ENCODE data around the gene ANKDD1B.
"Not testable (repeated sequence)": the region's sequence is repeated elsewhere in the genome, so short reads cannot be mapped to it uniquely, and the experiment has no call there.

ANKDD1B gene

DNA sequence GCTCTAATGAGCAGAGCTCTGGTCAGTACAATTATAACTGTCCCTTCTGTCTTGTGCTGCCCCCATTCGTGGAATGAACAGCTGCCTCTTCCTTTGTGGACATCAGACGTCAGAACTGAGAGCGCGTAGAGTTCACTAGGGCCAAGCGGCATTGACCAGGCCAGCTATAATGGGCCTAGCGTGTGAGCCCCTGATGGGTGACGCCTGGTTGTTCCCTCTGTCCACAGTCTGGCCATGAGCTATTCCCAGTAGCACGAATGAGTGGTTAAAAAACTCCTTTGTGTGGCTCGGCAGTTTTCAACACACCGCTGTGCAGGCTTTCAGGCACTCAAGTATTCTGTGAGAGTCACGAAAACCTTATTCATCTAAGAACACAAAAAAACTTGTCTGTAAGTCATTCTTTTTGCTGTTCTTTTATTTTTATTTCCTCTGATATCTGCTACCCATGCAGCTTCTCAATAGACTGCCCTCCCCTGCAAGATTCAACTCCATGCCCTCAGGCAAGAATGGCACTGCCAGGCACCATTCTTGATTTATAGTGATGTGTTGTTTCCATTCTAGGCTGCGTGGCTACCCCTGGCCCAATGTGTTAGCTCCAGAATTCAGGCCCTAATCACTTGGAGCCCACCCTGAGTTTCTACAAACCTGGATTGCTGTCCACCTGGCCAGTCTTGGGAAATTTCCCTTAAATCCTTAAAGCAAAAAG is 52.5 kb downstream of the ANKDD1B start:
- no peak for DNase-seq

DNA sequence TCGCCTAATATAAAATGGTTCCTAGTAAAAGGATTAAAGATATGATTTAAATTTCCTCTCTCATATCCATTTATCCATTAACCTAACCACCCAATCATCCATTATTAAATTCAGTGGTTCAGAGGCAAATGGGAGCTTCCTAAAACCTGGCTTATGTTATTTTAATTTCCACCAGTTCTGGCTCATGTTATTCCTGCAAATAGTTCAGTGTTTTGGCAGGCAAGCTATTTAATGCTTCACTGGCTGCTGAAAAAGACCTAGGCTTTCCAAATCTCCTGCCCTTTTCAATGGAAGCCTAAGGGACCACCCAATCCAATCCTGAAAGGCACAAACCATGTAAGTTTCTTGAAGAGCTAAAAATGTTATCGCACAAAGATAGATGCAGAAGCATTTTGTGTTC is 53.7 kb downstream of the ANKDD1B start:
- DNase-seq = no peak

DNA sequence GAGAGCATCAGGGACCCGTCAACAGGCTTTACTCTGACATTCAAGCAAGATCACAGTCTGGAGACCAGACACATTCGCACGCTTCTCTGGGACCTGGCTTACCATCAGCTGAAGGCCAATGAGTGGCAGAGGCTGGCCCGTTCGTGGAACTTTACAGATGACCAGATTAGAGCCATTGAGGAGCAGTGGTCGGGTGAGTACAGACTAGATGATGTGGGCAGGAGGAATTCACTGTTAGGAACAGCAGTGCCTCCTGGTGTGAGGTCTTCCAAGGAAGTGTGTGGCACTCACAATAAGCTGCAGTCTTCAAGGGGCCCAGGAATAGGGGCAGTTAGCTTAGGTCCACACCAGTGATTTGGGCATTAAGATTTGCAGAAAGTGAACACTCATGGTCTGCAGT is 55.5 kb downstream of the ANKDD1B start:
- no peak for DNase-seq

DNA sequence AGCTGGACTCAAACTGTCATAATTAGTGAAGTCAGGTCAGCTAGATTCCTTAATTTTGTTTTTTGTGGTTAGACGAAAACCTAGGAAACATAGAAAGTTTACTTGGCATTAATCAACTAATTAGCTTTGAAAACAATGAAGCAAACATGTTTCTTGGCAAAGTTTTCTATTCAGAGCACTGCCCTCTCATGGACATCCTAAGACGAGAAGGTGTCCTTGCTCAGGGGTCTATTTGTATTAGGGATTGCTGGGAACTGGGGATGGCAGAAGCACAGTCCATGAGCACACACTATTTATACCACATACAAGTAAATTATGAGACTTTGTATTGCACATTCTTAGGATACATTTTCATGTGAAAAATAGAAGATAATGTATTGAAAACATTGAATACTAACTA is 56.3 kb downstream of the ANKDD1B start:
- DNase-seq = no peak

DNA sequence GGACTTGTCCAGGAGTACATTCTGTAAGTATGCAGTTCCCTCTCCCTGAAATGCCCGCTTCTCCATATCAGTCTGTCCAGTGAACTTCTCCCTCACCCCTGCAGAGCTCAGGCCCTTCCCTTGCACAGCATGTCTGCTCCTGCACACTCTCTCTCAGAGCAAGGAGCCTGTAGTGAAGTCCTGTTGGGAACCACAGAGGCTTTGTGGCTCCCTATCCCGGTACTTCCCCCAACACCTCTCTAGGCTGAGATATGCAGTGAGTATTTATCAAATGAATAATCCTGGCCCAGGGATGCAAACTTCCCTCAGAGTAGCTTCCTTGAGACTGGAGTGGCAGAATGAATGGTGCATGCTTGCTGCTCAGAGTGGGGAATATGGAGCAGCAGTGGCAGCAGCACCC is 57.2 kb downstream of the ANKDD1B start:
- no peak for DNase-seq

DNA sequence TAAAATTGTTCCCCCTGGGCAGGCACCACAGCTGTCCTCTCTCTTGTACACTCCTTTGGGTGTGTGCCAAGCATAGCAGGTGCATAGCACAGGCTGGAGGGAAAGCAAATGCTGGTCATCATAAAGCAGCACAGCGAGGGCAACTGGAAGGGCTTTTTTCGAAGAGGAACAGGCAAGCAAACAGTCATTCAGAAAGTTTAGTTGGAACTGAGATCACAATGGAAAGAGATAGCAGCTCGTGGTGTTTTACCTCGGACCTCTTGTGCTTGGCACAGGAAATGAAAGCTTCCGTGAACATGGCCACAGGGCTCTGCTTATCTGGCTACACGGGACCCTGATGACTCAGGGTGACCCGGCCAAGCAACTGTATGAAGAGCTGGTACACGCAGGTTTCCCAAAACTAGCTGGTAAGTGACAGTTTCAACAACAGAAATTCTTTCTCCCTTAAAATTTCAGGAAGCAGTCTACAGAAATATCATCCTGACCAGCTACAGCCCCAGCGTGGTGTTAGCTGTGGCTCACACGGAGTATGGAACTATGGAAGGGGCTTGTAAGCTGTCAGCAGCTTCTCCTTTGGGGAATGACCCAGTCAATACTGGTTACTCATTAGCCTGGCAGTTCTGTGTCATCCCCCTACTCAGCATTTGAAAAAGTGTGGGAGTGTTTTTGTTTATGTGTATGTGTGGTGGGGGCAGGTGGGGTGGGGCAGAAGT is 57.9 kb downstream of the ANKDD1B start:
- peak; percentile 52 for DNase-seq

DNA sequence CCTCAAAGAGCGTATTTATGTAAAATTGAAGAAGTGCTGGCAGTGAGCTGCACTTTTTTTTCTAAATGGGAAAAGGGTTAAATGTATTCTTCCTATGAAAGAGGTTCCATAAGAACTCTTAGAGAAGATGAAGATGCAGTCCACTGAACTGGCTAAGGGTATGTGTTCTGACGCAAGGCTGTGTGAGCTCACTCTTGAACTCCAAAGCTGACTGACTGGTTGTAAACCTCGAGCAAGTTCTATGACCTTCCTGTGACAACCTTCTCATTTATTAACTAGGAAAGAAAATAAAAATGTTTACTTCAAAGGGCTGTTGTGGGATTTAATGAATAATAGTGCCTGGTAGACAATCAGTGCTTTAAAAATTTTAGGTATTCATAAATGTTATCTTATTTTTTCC is 59.3 kb downstream of the ANKDD1B start:
- DNase-seq = no peak

DNA sequence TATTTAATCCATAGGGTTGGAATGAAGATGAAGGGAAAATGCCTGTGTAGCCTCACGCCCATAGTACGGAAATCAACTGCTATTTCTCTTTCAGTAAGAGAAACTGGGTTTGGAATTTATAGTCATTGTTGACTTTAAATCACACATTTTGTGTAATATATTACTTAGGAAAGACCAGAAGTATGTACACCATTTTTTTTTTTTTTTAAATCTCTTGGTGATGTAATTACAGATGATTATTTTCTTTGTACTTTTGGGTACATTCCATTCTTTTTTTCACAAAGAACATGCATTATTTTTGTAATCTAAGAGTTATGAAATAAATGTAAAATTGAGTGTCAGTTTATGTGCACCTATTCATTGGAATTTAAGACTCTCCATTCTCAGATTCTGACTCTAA is 60.3 kb downstream of the ANKDD1B start:
- DNase-seq = no peak

DNA sequence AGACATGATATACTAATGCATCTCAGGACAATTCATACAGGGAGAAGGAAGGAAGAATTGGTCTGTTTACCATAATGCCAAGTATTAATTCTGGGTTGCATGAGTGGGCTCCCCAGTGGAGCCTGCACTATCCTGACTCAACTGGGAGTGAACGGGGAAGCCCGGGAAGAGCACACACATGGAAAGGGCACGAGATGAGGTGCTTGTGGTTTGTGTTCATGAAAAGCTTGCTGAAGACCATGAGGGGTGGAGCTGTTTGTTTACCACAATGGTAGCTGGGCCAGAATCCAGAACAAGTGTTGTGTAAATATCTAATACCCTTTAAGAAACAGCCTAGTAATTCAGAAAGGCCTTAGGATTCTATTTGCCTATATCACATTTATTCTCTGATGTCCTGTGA is 61.4 kb downstream of the ANKDD1B start:
- no peak for DNase-seq

DNA sequence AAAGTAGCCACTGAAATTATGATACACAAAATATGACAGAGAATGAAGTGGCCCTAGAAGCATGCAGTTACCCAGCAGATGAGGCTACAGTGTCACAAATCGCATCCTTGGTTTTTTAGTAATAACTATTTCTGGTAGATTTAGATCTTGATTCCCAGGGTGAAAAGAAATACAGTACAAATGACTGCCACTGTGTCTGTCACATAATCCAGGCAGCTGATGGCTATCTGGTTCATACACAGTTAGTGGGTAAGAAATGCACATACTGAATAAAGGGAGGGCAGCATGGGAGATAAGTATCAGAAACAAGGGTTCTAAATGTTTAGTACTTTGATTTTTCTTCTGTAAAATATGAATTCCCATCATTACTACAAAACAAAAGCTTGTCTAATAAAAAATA is 64.5 kb downstream of the ANKDD1B start:
- no peak for DNase-seq

DNA sequence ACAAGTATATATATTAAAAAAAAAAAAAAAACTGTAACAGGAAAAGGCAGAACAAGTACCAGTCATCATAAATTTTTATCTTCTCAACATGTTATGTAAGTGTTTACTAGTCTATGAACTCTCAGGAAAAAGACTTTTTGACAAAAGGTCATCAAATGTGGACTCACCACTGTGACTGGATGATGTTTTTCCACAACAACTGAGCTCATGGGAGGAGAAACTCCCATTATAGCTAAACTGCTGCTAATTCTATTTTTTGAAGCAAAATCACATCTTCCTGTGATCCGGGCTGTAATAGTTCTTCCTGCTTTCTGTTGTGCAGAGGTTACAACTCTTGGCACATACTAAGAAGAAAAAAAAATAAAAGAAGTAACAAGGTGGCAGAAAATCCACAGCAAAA is 66.4 kb downstream of the ANKDD1B start:
- peak; percentile 16 for DNase-seq

DNA sequence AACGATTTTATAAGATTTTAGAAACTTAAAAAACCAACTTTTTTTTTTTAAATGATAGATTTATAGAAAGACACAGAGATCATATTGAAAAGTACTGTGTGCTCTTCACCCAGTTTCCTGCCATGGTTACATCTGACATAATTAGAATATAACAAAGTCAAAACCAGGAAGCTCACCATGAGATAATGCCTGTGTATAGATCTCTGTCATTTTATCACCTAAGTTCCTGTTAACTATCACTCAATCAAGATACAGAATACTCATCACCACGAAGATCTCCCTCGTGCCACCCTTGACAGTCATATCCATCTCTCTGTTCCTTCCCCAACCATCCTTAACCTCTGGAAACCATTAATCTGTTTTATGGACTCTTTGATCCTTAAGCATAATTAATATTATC is 66.9 kb downstream of the ANKDD1B start:
- peak; percentile 52 for DNase-seq

DNA sequence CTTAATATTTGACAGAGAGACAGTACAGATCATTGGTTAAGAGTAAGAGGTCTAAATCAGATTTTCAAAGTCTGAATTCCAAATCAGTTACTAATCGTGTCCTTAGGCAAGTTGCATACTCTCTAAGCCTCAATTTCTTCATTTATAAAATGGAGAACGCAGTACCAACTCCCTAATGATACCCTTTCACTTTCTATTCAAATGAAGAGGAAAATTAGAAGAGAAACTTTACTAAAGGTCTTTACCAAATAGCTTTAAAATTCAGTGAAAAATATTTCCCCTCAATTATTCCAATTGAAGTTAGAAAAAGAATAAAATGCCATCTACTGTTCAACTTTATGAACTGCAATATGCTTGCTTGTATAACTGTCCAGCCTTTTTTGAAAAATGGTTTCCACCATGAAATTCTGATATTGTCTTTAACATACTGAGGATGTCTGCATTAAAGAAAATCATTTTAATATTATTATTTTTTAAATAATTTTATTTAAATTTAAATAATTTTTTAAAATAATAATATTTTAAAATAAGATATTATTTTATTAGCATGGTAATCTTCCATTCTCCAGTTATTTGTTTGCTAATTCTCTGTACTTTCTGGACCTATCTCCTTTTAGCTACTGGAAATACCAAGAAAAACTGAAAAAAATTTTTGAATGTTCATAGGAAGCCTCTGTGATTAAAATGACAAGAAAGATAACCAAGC is 70.0 kb downstream of the ANKDD1B start:
- DNase-seq = peak; percentile 57

DNA sequence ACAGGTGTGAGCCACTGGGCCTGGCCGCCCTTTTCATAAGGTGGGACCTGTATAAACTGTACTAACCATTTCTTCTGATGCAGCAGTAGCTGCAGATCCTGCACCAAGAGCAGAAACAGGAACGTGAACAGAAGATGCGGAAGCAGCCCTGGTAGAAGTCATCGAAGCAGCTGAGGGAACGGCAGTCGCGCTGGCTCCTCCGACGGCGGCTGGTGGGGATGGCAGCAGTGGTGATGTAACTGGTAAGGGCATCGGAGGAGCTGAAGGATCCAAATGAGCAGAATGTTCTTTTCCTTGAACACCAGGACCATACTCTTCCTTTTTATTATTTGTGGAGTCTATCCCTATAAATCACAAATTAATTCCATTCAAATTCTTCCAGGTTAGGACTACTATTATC is 73.9 kb downstream of the ANKDD1B start:
- no peak for DNase-seq

DNA sequence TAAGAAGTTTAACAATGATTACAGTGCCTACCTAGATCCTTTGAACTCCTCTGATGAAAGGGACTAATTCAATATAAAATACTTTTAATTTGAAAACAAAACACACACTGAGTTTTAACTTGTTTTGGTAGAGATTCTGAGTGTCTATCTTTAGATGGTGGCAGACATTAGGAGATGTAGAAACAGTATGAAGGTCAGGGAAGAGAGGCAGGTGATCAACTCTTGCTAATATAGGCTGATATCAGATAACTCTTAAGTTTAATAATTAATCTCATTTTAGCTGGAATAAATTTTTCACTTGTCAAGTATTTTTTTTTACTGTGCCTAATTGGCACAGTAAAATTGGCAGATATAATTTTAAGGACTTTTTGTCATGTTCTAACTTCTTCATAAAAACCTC is 75.2 kb downstream of the ANKDD1B start:
- DNase-seq = no peak

DNA sequence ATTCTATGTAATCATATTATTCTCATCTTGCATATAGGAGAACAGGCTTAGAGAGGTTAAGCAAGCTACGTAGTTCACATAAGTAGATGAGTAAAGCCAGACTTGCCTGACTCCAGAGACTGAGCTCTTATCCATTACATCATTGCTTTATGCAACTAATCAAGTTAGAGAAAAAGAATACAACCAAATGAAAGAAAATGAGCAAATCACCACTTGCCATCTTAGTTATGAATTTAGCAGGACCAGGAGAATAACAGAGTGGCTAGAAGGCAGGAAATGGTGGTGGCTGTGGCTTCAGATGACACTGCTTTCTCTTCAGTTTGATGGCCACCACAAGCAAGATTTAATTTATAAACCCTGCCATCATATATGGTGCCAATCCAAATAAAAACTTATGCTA is 79.4 kb downstream of the ANKDD1B start:
- DNase-seq = no peak

DNA sequence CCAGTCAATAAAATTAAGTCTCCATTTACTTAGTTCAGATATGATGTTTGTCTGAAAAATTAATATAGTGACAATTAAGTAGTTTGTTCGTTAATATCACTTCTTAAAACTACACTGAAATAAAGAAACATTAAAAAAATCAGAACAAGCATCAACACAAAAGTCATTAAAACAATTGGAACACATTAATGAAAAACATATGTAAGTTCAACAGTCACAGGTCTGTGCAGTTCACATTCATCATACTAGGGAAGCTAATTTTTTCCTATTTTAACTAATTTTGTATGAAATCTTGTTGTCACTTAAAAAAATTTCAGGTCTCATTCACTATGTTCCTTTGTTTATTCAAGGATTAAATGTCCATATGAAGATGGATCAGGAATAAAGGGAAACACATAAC is 83.5 kb downstream of the ANKDD1B start:
- DNase-seq = no peak

DNA sequence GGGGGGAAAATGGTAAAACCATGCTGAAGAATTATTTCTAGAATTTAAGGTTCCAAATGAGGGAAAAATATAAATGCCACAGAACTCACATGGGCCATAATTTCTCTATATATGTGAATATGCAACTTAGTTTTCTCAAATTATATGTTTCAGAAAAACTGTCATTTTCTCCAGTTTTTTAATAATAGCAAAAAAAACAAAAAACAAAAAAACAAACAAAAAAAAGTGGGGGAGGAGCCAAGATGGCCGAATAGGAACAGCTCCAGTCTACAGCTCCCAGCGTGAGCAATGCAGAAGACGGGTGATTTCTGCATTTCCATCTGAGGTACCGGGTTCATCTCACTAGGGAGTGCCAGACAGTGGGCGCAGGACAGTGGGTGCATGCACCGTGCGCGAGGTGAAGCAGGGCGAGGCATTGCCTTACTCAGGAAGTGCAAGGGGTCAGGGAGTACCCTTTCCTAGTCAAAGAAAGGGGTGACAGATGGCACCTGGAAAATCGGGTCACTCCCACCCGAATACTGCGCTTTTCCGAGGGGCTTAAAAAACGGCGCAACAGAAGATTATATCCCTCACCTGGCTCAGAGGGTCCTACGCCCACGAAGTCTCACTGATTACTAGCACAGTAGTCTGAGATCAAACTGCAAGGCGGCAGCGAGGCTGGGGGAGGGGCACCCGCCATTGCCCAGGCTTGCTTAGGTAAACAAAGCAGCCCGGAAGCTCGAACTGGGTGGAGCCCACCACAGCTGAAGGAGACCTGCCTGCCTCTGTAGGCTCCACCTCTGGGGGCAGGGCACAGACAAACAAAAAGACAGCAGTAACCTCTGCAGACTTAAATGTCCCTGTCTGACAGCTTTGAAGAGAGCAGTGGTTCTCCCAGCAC is 84.5 kb downstream of the ANKDD1B start:
- not testable (repeated sequence) for DNase-seq

DNA sequence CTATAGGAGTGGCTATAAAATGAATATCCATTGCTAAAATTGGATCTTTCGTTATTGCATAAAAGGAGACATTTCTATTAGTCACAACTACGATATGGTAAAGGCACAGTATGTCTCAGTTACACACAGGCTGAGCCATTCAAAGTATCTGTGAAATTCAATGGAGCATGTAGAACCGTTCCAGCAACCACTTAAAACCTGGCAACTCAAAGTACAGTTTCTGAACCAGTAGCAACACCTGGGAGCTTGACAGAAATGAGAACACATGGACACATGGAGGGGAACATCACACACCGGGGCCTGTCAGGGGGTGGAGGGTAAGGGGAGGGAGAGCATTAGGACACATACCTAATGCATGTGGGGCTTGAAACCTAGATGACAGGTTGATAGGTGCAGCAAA is 90.6 kb downstream of the ANKDD1B start:
- no peak for DNase-seq

DNA sequence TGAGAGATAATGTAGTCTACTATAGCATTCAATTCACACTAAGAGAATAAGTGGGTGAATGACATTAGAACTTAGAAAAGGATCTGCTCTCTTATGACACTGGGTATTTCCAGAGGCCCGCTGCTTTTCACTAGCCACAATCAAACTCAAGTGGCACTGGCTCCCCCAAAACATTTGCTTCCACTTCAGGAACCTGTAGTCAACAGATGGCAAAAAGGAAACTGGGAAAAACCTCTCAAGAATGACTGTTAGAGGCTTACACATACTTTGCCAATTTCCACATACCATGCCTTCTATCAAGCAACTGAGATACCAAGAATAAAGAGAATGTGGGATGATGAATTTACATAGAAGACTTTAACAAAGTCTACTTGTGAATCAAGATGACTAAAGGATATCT is 94.8 kb downstream of the ANKDD1B start:
- DNase-seq = no peak

DNA sequence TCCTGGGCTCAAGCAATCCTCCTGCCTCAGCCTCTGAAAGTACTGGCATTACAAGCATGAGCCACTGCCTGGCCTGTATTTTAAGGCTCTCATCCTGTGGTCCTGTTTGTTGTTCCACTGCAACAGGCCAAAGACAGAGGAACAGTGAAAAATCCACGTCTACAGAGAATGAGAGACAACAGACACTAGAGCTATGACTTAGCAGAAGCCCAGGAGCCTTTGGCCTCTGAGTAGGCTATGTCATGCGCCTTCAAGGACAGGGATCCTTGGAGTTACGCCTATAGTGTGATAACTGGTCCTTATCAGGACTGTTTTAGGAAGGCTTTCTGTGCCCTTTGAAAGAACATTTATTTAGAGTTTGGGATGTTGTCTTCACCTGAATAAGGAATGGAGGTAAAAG is 95.5 kb downstream of the ANKDD1B start:
- no peak for DNase-seq

DNA sequence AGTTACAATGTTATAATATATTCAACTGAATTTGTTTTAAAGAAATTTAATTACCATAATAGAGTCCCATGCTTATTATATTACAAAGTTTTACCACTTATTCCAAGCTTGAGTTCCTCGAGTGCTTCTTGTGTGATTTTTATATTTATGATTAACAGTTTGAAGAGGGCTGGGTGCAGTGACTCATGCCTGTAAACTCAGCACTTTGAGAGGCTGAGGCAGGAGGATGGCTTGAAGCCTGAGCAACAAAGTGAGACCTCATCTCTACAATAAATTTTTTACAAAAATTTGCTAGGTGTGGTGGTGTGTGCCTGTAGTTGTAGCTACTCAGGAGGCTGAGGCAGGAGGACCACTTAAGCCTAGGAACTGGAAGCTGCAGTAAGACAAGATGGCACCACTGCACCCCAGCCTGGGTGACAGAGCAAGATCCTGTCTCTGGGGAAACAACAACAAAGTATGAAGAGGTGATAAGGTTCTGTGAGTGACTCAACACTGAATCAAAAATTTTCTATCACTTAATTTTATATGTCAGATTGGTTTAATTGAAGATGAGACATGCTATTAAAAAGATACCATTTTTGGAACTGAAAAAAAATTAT is 96.8 kb downstream of the ANKDD1B start:
- no peak for DNase-seq

DNA sequence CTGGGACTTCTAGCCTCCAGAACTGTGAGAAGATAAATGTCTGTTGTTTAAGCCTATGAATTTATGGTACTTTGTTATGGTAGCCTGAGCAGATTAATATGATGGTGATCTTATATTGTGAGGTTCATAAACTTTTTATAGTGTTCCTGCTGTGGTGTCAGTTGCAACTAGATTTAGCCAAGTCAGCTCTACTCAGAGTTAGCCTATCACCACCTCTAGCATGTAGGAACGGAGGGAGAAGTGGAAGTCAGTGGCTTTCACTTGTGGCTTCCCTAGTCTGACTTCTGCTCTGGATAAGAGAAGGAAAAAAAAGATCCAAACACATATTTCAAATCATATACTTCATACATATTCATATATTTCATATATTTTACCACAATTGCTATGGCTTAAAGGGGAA is 99.4 kb downstream of the ANKDD1B start:
- DNase-seq = no peak
